GM12878 (cell line): ENCODE data around the gene DNAAF9. TPM values are rescaled to one million over a fixed set of nuclear protein-coding genes. Genes with fewer than 3 reads are reported as not detected.

Experiments
- ATAC-seq: fragments of 200-7000 bp; cut with Tn5 transposase; 3 replicates; pipeline ENCODE4 v1.9.1; 2020; ENCODE audit warnings: mild to moderate bottlenecking, moderate library complexity
- BruUV-seq: library from RNA; stranded (reverse); fragments of 400-500 nt; replicated peaks from 2 replicates; lab custom pipeline; 2021; lab: Mats Ljungman, UMichigan
- CTCF ChIA-PET: fragments of 300-600 bp; sonication (Branson Sonifier 250); formaldehyde crosslinking; extraction: SDS; loops from one replicate; lab custom pipeline; 2021; ENCODE audit warnings: inconsistent platforms; lab: Yijun Ruan, JAX
- POLR2A ChIA-PET: fragments of 350-600 bp; formaldehyde crosslinking; extraction: SDS; loops from one replicate; lab custom pipeline; 2021; ENCODE audit warnings: inconsistent platforms; lab: Charles Lee
- RAD21 ChIA-PET: fragments of 300-600 bp; sonication (Branson Sonifier 250); formaldehyde crosslinking; loops from one replicate; lab custom pipeline; 2023; ENCODE audit warnings: antibody characterized with exemption; ENCODE audit not compliant: unreplicated experiment; lab: Charles Lee
- SMC1A ChIA-PET: fragments of 300-600 bp; sonication (Branson Sonifier 250); formaldehyde crosslinking; loops from one replicate; lab custom pipeline; 2023; ENCODE audit not compliant: unreplicated experiment, uncharacterized antibody; lab: Charles Lee
- DNase-seq: peaks from one replicate; pipeline ENCODE4 v3.0.0-alpha.2; 2011; ENCODE audit warnings: low read depth, low spot score
- FAIRE-seq: peaks from 3 replicates; lab custom pipeline; 2011; peaks lifted over from hg19 to GRCh38; lab: Jason Lieb, UNC
- H2AFZ ChIP-seq: 2 replicates; pipeline ENCODE4 v1.6.0; 2011; ENCODE audit warnings: low read depth, low read length, control low read depth; ENCODE audit not compliant: control insufficient read depth
- H3K27ac ChIP-seq: 2 replicates; pipeline ENCODE4 v1.5.1; 2011; ENCODE audit warnings: control low read depth; ENCODE audit not compliant: control insufficient read depth, insufficient read depth
- H3K27me3 ChIP-seq, 2 experiments: replicated peaks in 1 of 2; 2 replicates each; pipeline versions ENCODE4 v1.6.0 to v1.6.1; 2011; ENCODE audit warnings: low read length in 1 of 2; ENCODE audit not compliant: control insufficient read depth in 2 of 2, insufficient read depth in 2 of 2
- H3K36me3 ChIP-seq, 2 experiments: 2 replicates each; pipeline ENCODE4 v1.5.1; 2011; ENCODE audit warnings: low read length in 1 of 2; ENCODE audit not compliant: control insufficient read depth in 2 of 2, insufficient read depth in 2 of 2
- H3K4me1 ChIP-seq: 2 replicates; pipeline ENCODE4 v1.6.1; 2011; ENCODE audit warnings: mild to moderate bottlenecking, low read length, moderate library complexity, mixed read lengths; ENCODE audit not compliant: control insufficient read depth, insufficient read depth
- H3K4me2 ChIP-seq: 2 replicates; pipeline ENCODE4 v1.6.0; 2011; ENCODE audit warnings: control low read depth; ENCODE audit not compliant: control insufficient read depth, insufficient read depth
- H3K4me3 ChIP-seq: fragments of 200-600 bp; sonication (generic); 2 replicates; pipeline ENCODE4 v1.5.1; 2016
- H3K79me2 ChIP-seq: 2 replicates; pipeline ENCODE4 v1.6.0; 2011; ENCODE audit warnings: low read length; ENCODE audit not compliant: control insufficient read depth, insufficient read depth
- H3K9ac ChIP-seq: 2 replicates; pipeline ENCODE4 v1.8.0; 2011; ENCODE audit warnings: low read length, control low read depth, mixed read lengths; ENCODE audit not compliant: control insufficient read depth, insufficient read depth
- H3K9me3 ChIP-seq: replicated peaks from 3 replicates; pipeline ENCODE4 v1.5.1; 2011; ENCODE audit warnings: mild to moderate bottlenecking, low read length; ENCODE audit not compliant: control insufficient read depth, insufficient read depth
- H4K20me1 ChIP-seq: 2 replicates; pipeline ENCODE4 v1.6.0; 2011; ENCODE audit not compliant: control insufficient read depth, insufficient read depth
- ATF2 ChIP-seq: IDR thresholded peaks from 2 replicates; pipeline ENCODE4 v1.6.1; 2012; ENCODE audit warnings: low read length, inconsistent platforms
- ATF7 ChIP-seq: fragments of 450-650 bp; IDR thresholded peaks from 2 replicates; pipeline ENCODE4 v1.6.1; 2016; ENCODE audit warnings: low read depth, mild to moderate bottlenecking
- BACH1 ChIP-seq: fragments of 450-650 bp; IDR thresholded peaks from 2 replicates; pipeline ENCODE4 v1.6.1; 2017; ENCODE audit warnings: mild to moderate bottlenecking, borderline replicate concordance
- CEBPB ChIP-seq, 2 experiments: fragments of 150-350 bp in 1 of 2; IDR thresholded peaks; 2 replicates each; pipeline ENCODE4 v1.6.1; 2012 to 2014; ENCODE audit warnings: low read depth in 2 of 2, low read length in 2 of 2, borderline replicate concordance in 1 of 2, inconsistent platforms in 1 of 2
- IKZF1 ChIP-seq: fragments of 450-650 bp; conservative IDR thresholded peaks from 2 replicates; pipeline ENCODE4 v1.6.1; 2017; ENCODE audit warnings: antibody characterized with exemption, mild to moderate bottlenecking
- KDM1A ChIP-seq: fragments of 200-600 bp; sonication (generic); IDR thresholded peaks from 2 replicates; pipeline ENCODE4 v1.6.1; 2016; ENCODE audit warnings: borderline replicate concordance
- LARP7 ChIP-seq: fragments of 450-650 bp; IDR thresholded peaks from 2 replicates; pipeline ENCODE4 v1.6.1; 2017; ENCODE audit warnings: mild to moderate bottlenecking
- MLLT1 ChIP-seq: fragments of 450-650 bp; IDR thresholded peaks from 2 replicates; pipeline ENCODE4 v1.6.1; 2016; ENCODE audit warnings: mild to moderate bottlenecking
- NFXL1 ChIP-seq: fragments of 450-650 bp; IDR thresholded peaks from 2 replicates; pipeline ENCODE4 v1.6.1; 2017; ENCODE audit warnings: antibody characterized with exemption, mild to moderate bottlenecking, borderline replicate concordance
- RAD21 ChIP-seq: IDR thresholded peaks from 2 replicates; pipeline ENCODE4 v1.6.1; 2011; ENCODE audit warnings: mild to moderate bottlenecking, low read depth, low read length, moderate library complexity; ENCODE audit not compliant: insufficient read depth
- RBBP5 ChIP-seq: fragments of 200-600 bp; sonication (generic); conservative IDR thresholded peaks from 2 replicates; pipeline ENCODE4 v1.6.1; 2016
- RUNX3 ChIP-seq: IDR thresholded peaks from 2 replicates; pipeline ENCODE4 v1.6.1; 2012; ENCODE audit warnings: low read length, inconsistent platforms
- SIX5 ChIP-seq: IDR thresholded peaks from 2 replicates; pipeline ENCODE4 v1.6.1; 2011; ENCODE audit warnings: mild to moderate bottlenecking, low read depth, low read length, moderate library complexity; ENCODE audit not compliant: severe bottlenecking
- SPI1 ChIP-seq: IDR thresholded peaks from 2 replicates; pipeline ENCODE4 v1.6.1; 2011; ENCODE audit warnings: low read depth, mild to moderate bottlenecking, low read length, moderate library complexity, borderline replicate concordance; ENCODE audit not compliant: insufficient read depth
- TARDBP ChIP-seq: IDR thresholded peaks from 2 replicates; pipeline ENCODE4 v1.6.1; 2016; ENCODE audit warnings: borderline replicate concordance
- USF1 ChIP-seq: IDR thresholded peaks from 2 replicates; pipeline ENCODE4 v1.6.1; 2011; ENCODE audit warnings: borderline replicate concordance, low read depth, mild to moderate bottlenecking, moderate library complexity, mixed read lengths, low read length; ENCODE audit not compliant: insufficient read depth; ENCODE audit errors: extremely low read length
- YBX1 ChIP-seq: fragments of 450-650 bp; IDR thresholded peaks from 2 replicates; pipeline ENCODE4 v1.6.1; 2016; ENCODE audit warnings: antibody characterized with exemption
- ZNF687 ChIP-seq: fragments of 450-650 bp; IDR thresholded peaks from 2 replicates; pipeline ENCODE4 v1.6.1; 2017; ENCODE audit warnings: mild to moderate bottlenecking, moderate library complexity
- WGBS: methylation state at CpG from one replicate; pipeline ENCODE4 v1.1.6; 2016; ENCODE audit warnings: low lambda C conversion rate; ENCODE audit not compliant: insufficient replicate concordance, insufficient coverage; ENCODE audit errors: missing lambda C conversion rate; 5-methylcytosine and 5-hydroxymethylcytosine counted together
- in situ Hi-C: fragments of 300-500 bp; cut with MboI; formaldehyde crosslinking; loops from 9 replicates; pipeline ENCODE4 v1.14.3; 2018; ENCODE audit warnings: mixed read lengths
- intact Hi-C: fragments of 100-400 bp; cut with micrococcal nuclease; formaldehyde crosslinking; loops from one replicate; pipeline ENCODE4 v1.14.2; 2022; ENCODE audit not compliant: unreplicated experiment
- polyA plus RNA-seq, 11 experiments: library from polyadenylated mRNA; depleted of rRNA in 4 of 11; unstranded in 6 of 11; stranded (reverse) in 5 of 11; fragments of >200 nt; fragmentation: Nextera tagmentation in 4 of 11; fragmentation: Illumina TruSeq in 1 of 11; extraction: Ambion mirVana in 4 of 11; extraction: Trizol in 1 of 11; gene quantifications; 1 replicate in 1 of 11; 2 replicates in 10 of 11; pipeline versions ENCODE4 v1.2.1 to v1.2.3, GENCODE V29; 2011 to 2016; ENCODE audit warnings: inconsistent platforms in 2 of 11, missing spikeins in 2 of 11, low read depth in 1 of 11
- total RNA-seq, 4 experiments: library from RNA; depleted of rRNA in 3 of 4; stranded (reverse); fragments of >200 nt in 3 of 4; fragmentation: Illumina TruSeq in 1 of 4; extraction: Trizol in 1 of 4; gene quantifications; 2 replicates each; pipeline versions ENCODE4 v1.2.1 to v1.2.3, GENCODE V29; 2013 to 2021

DNAAF9 gene
- total and polyA plus RNA-seq, 10 of the 15 experiments (the other 5 are each of a cell fraction or from before 2014, with no cell fraction given) = 0.08 to 2.1 (median 1.3) TPM

- BruUV-seq = no TSS peak
- ChIA-PET POLR2A (no interaction called here), CTCF (interaction anchor here (1.3 to 2.2 kb wide), 2 partner anchors 18 to 111 kb away, joined by 4 to 6 read pairs; no protein-coding TSS in a partner anchor)
- TF ChIP-seq BACH1 = no peak
- TF ChIP-seq NFXL1 = no peak
- no peak for TF ChIP-seq RUNX3
- no peak for TF ChIP-seq IKZF1
- TF ChIP-seq RBBP5 = no peak
- TF ChIP-seq ATF7 = no peak
- no peak for TF ChIP-seq RAD21
- TF ChIP-seq TARDBP = no peak
- TF ChIP-seq LARP7 = no peak
- no peak for TF ChIP-seq KDM1A
- no peak for TF ChIP-seq CEBPB (IDR thresholded peaks at IDR 0.05; ENCODE audit: borderline replicate concordance in 1 of 2, low read depth in 2 of 2, low read length in 2 of 2)
- no peak for TF ChIP-seq SPI1
- no peak for TF ChIP-seq MLLT1
- TF ChIP-seq ZNF687 = no peak
- TF ChIP-seq YBX1 = no peak
- no peak for TF ChIP-seq ATF2
- no peak for TF ChIP-seq USF1
- no peak for TF ChIP-seq SIX5
Observed at GRCh38 chr20:3452136-3452535, 44.7 kb upstream of the DNAAF9 start.

More at GRCh38 chr20:3452136-3452535, 44.7 kb upstream of the DNAAF9 start:
- no peaks in the 10 kb centered on the region for H3K9me3 ChIP-seq
- H3K27me3 ChIP-seq = no peaks in the 10 kb centered on the region; a peak in 1 of 4 replicates
- no peak overlapping the region for H3K27ac ChIP-seq
- no peaks in the 10 kb centered on the region for H3K36me3 ChIP-seq
- no peak overlapping the region for H2AFZ ChIP-seq
- intact Hi-C loops (no loop called here), in situ Hi-C loops (no loop called here)
- no peak overlapping the region for H3K9ac ChIP-seq
- ChIA-PET RAD21 (interaction anchor here (1.2 kb wide), 1 partner anchor 43 kb away, joined by 3 read pairs; no protein-coding TSS in a partner anchor), SMC1A (interaction anchor here (0.7 to 2.4 kb wide), 4 partner anchors 10 to 29 kb away, joined by 3 to 7 read pairs (median 3); no protein-coding TSS in a partner anchor)
- no peak for ATAC-seq
- 72% methylated on average over 2 of the region's 2 CpGs for WGBS
- H3K4me3 ChIP-seq = no peak overlapping the region
- no peaks in the 10 kb centered on the region for H3K4me1 ChIP-seq
- H3K79me2 ChIP-seq = no peaks in the 10 kb centered on the region
- no peak overlapping the region for H3K4me2 ChIP-seq
- DNase-seq = no peak
- no peak for FAIRE-seq
- H4K20me1 ChIP-seq = no peaks in the 10 kb centered on the region
